Natural killer cell (primary cell): Measurements from ENCODE around the gene IFTAP. TPM values are rescaled to one million over a fixed set of nuclear protein-coding genes. Genes with fewer than 3 reads are reported as not detected.

ENCODE experiments used
- ATAC-seq, 3 donors: fragments of 150-1000 bp in 2 of 3; fragments of 200-7000 bp in 1 of 3; cut with Tn5 transposase; 1 replicate in 1 of 3; 2 replicates in 2 of 3; pipeline ENCODE4 v1.10.0; 2021; ENCODE audit warnings: mild to moderate bottlenecking in 2 of 3, moderate library complexity in 2 of 3
- DNase-seq, 2 donors: peaks; one replicate each; pipeline versions ENCODE4 v3.0.0 to v3.0.0-alpha.2; 2013 to 2021; ENCODE audit warnings: mixed read lengths in 1 of 2
- H3K27ac ChIP-seq: one replicate; pipeline ENCODE4 v1.5.1; 2013; ENCODE audit warnings: mild to moderate bottlenecking, low read length
- H3K27me3 ChIP-seq: one replicate; pipeline ENCODE4 v1.6.1; 2013; ENCODE audit warnings: low read length; ENCODE audit not compliant: control insufficient read depth, insufficient read depth
- H3K36me3 ChIP-seq: one replicate; pipeline ENCODE4 v1.6.1; 2013; ENCODE audit warnings: low read length; ENCODE audit not compliant: control insufficient read depth, insufficient read depth
- H3K4me1 ChIP-seq: one replicate; pipeline ENCODE4 v1.6.1; 2013; ENCODE audit warnings: low read length; ENCODE audit not compliant: control insufficient read depth, insufficient read depth
- H3K4me3 ChIP-seq: one replicate; pipeline ENCODE4 v1.5.1; 2013; ENCODE audit warnings: low read length
- H3K9me3 ChIP-seq: one replicate; pipeline ENCODE4 v1.6.1; 2013; ENCODE audit warnings: low read length; ENCODE audit not compliant: control insufficient read depth, insufficient read depth
- H3K27ac Mint-ChIP-seq, 2 donors: one replicate each; pipeline ENCODE4 v1.8.0; 2022; ENCODE audit warnings: mild to moderate bottlenecking in 2 of 2, mixed read lengths in 2 of 2, moderate library complexity in 1 of 2
- H3K27me3 Mint-ChIP-seq, 2 donors: one replicate each; pipeline ENCODE4 v1.8.0; 2022; ENCODE audit warnings: low read depth in 2 of 2, mixed read lengths in 2 of 2
- H3K36me3 Mint-ChIP-seq: one replicate; pipeline ENCODE4 v1.8.0; 2022; ENCODE audit warnings: mixed read lengths
- H3K4me1 Mint-ChIP-seq, 2 donors: one replicate each; pipeline ENCODE4 v1.8.0; 2022; ENCODE audit warnings: mixed read lengths in 2 of 2
- H3K4me3 Mint-ChIP-seq: one replicate; pipeline ENCODE4 v1.8.0; 2022; ENCODE audit warnings: mild to moderate bottlenecking, moderate library complexity, mixed read lengths
- H3K9me3 Mint-ChIP-seq, 2 donors: one replicate each; pipeline ENCODE4 v1.8.0; 2022; ENCODE audit warnings: mixed read lengths in 2 of 2
- CTCF ChIP-seq: fragments of 200-600 bp; IDR thresholded peaks from one replicate; pipeline ENCODE4 v1.8.0; 2022; ENCODE audit warnings: antibody characterized with exemption
- WGBS: methylation state at CpG from one replicate; pipeline ENCODE4 v1.1.7; 2013; ENCODE audit warnings: missing lambda C conversion rate; ENCODE audit not compliant: insufficient coverage; 5-methylcytosine and 5-hydroxymethylcytosine counted together
- intact Hi-C: fragments of 100-400 bp; cut with micrococcal nuclease; formaldehyde crosslinking; loops from one replicate; pipeline ENCODE4 v1.14.2; 2022
- total RNA-seq, 4 donors: library from RNA; stranded (reverse); fragments of 120-200 nt in 1 of 4; gene quantifications; one replicate each; pipeline versions ENCODE4 v1.2.3 to v1.2.4, GENCODE V29; 2013 to 2022

IFTAP gene
- total RNA-seq, 3 donors from 2014 or later (not counting 1 experiment from before 2014, with no cell fraction given): 0.94 to 1.9 (median 1.8) TPM

GRCh38 chr11:36601155-36601554, 6.9 kb downstream of the IFTAP start:
- ATAC-seq (no peak), DNase-seq (no peak)
- H3K4me1 ChIP-seq: no peaks in the 10 kb centered on the region
- intact Hi-C loops: no loop called here
- H3K27ac ChIP-seq: no peak overlapping the region
- Mint-ChIP-seq H3K4me3 (no peak overlapping the region), H3K27me3 (peaks cover 0 to 5% of the 10 kb centered on the region in 2 donors), H3K36me3 (no peaks in the 10 kb centered on the region), H3K4me1 (no peaks in the 10 kb centered on the region), H3K9me3 (no peaks in the 10 kb centered on the region), H3K27ac (no peak overlapping the region)
- H3K4me3 ChIP-seq: no peak overlapping the region
- H3K36me3 ChIP-seq: no peaks in the 10 kb centered on the region
- no peak for TF ChIP-seq CTCF
- WGBS: 31% methylated on average over 2 of the region's 2 CpGs
- H3K27me3 ChIP-seq: no peaks in the 10 kb centered on the region
- no peaks in the 10 kb centered on the region for H3K9me3 ChIP-seq

GRCh38 chr11:36602135-36602534, 7.8 kb downstream of the IFTAP start:
- no peaks in the 10 kb centered on the region for H3K36me3 Mint-ChIP-seq
- TF ChIP-seq CTCF: no peak

GRCh38 chr11:36605221-36606216, 11.2 kb downstream of the IFTAP start:
- no peaks in the 10 kb centered on the region for H3K9me3 ChIP-seq
- no peak for TF ChIP-seq CTCF
- Mint-ChIP-seq H3K27ac (no peak overlapping the region), H3K36me3 (no peaks in the 10 kb centered on the region), H3K4me3 (no peak overlapping the region), H3K27me3 (peaks cover 2 to 11% of the 10 kb centered on the region in 2 donors), H3K9me3 (no peaks in the 10 kb centered on the region), H3K4me1 (no peaks in the 10 kb centered on the region)
- H3K27ac ChIP-seq: no peak overlapping the region
- H3K4me1 ChIP-seq: no peaks in the 10 kb centered on the region
- no peak overlapping the region for H3K4me3 ChIP-seq
- 77% methylated on average over 5 of the region's 6 CpGs for WGBS
- no peaks in the 10 kb centered on the region for H3K36me3 ChIP-seq
- no peak for DNase-seq
- H3K27me3 ChIP-seq: no peaks in the 10 kb centered on the region
- intact Hi-C loops: no loop called here
- ATAC-seq: no peak

More at GRCh38 chr11:36602135-36602534, 7.8 kb downstream of the IFTAP start:
- intact Hi-C loops: no loop called here
- no peaks in the 10 kb centered on the region for H3K36me3 ChIP-seq
- H3K27me3 ChIP-seq: no peaks in the 10 kb centered on the region
- no peak overlapping the region for H3K4me3 Mint-ChIP-seq
- DNase-seq (no peak), ATAC-seq (no peak)
- H3K4me1 Mint-ChIP-seq: no peaks in the 10 kb centered on the region
- no peaks in the 10 kb centered on the region for H3K9me3 ChIP-seq
- H3K27ac ChIP-seq: no peak overlapping the region
- peaks cover 0 to 5% of the 10 kb centered on the region in 2 donors for H3K27me3 Mint-ChIP-seq
- H3K27ac Mint-ChIP-seq: no peak overlapping the region
- no peak overlapping the region for H3K4me3 ChIP-seq
- no peaks in the 10 kb centered on the region for H3K4me1 ChIP-seq
- H3K9me3 Mint-ChIP-seq: no peaks in the 10 kb centered on the region
